T-cell (primary cell): Measurements from ENCODE around the gene DIPK1A. TPM values are rescaled to one million over a fixed set of nuclear protein-coding genes. Genes with fewer than 3 reads are reported as not detected.
"Not testable (repeated sequence)": the region's sequence is repeated elsewhere in the genome, so short reads cannot be mapped to it uniquely, and the experiment has no call there.

Source experiments
- ATAC-seq, 4 experiments: fragments of 200-7000 bp in 3 of 4; fragments of 150-1000 bp in 1 of 4; cut with Tn5 transposase; replicated peaks in 1 of 4; 1 replicate in 3 of 4; 2 replicates in 1 of 4; pipeline ENCODE4 v1.10.0; 2021; ENCODE audit warnings: moderate library complexity in 3 of 4, mild to moderate bottlenecking in 2 of 4, moderate number of reproducible peaks in 1 of 4
- CTCF ChIA-PET, 2 donors: fragments of 300-600 bp; sonication (Branson Sonifier 250); formaldehyde crosslinking; loops; one replicate each; lab custom pipeline; 2022; ENCODE audit warnings: antibody characterized with exemption in 2 of 2; lab: Charles Lee
- POLR2A ChIA-PET, 2 donors: fragments of 300-600 bp; sonication (Branson Sonifier 250); formaldehyde crosslinking; loops; one replicate each; lab custom pipeline; 2022; ENCODE audit warnings: antibody characterized with exemption in 2 of 2; lab: Charles Lee
- DNase-seq, 35 experiments: peaks; one replicate each; pipeline versions ENCODE4 v3.0.0 to v3.0.0-alpha.2; 2013 to 2023
- H3K27ac ChIP-seq: one replicate; pipeline ENCODE4 v1.5.1; 2013; ENCODE audit warnings: low read length
- H3K27me3 ChIP-seq, 2 experiments: replicated peaks in 1 of 2; 1 replicate in 1 of 2; 2 replicates in 1 of 2; pipeline versions ENCODE4 v1.6.1 to v1.7.0; 2013; ENCODE audit warnings: low read length in 1 of 2, mixed read lengths in 1 of 2; ENCODE audit not compliant: control insufficient read depth in 2 of 2, insufficient read depth in 2 of 2; ENCODE audit errors: extremely low read depth in 1 of 2
- H3K36me3 ChIP-seq, 2 donors: 1 replicate in 1 of 2; 2 replicates in 1 of 2; pipeline versions ENCODE4 v1.6.1 to v1.7.0; 2013; ENCODE audit warnings: low read length in 1 of 2; ENCODE audit not compliant: control insufficient read depth in 2 of 2, insufficient read depth in 1 of 2; ENCODE audit errors: extremely low read depth in 1 of 2
- H3K4me1 ChIP-seq, 2 experiments: 1 replicate in 1 of 2; 2 replicates in 1 of 2; pipeline versions ENCODE4 v1.6.1 to v1.7.0; 2013; ENCODE audit warnings: low read length in 2 of 2, mixed read lengths in 1 of 2; ENCODE audit not compliant: insufficient read depth in 2 of 2, control insufficient read depth in 1 of 2; ENCODE audit errors: extremely low read depth in 1 of 2
- H3K4me3 ChIP-seq, 2 donors: 1 replicate in 1 of 2; 2 replicates in 1 of 2; pipeline versions ENCODE4 v1.5.1 to v1.7.0; 2013; ENCODE audit warnings: mild to moderate bottlenecking in 2 of 2, low read length in 1 of 2, moderate library complexity in 1 of 2; ENCODE audit not compliant: control insufficient read depth in 1 of 2; ENCODE audit errors: extremely low read depth in 1 of 2
- H3K9me3 ChIP-seq: 2 replicates; pipeline ENCODE4 v1.7.0; 2013
- H3K27ac Mint-ChIP-seq, 2 donors: one replicate each; pipeline ENCODE4 v1.8.0; 2020 to 2021; ENCODE audit warnings: mild to moderate bottlenecking in 2 of 2, mixed read lengths in 2 of 2
- H3K27me3 Mint-ChIP-seq, 2 donors: one replicate each; pipeline ENCODE4 v1.8.0; 2021 to 2022; ENCODE audit warnings: mixed read lengths in 2 of 2
- H3K36me3 Mint-ChIP-seq: one replicate; pipeline ENCODE4 v1.8.0; 2021; ENCODE audit warnings: mixed read lengths
- H3K4me1 Mint-ChIP-seq, 3 donors: one replicate each; pipeline ENCODE4 v1.8.0; 2020 to 2022; ENCODE audit warnings: mixed read lengths in 3 of 3, mild to moderate bottlenecking in 1 of 3
- H3K4me3 Mint-ChIP-seq, 3 donors: one replicate each; pipeline ENCODE4 v1.8.0; 2020 to 2022; ENCODE audit warnings: mild to moderate bottlenecking in 3 of 3, mixed read lengths in 3 of 3, moderate library complexity in 3 of 3
- H3K9me3 Mint-ChIP-seq, 3 donors: one replicate each; pipeline ENCODE4 v1.8.0; 2020 to 2022; ENCODE audit warnings: mixed read lengths in 3 of 3
- WGBS: methylation state at CpG from one replicate; pipeline ENCODE4 v1.1.5; 2013; ENCODE audit warnings: missing lambda C conversion rate; ENCODE audit not compliant: insufficient coverage; 5-methylcytosine and 5-hydroxymethylcytosine counted together
- total RNA-seq, 35 experiments: library from RNA in 6 of 35; stranded (reverse) in 6 of 35; fragments of 120-200 nt in 1 of 35; gene quantifications; one replicate each; pipeline versions ENCODE4 v1.2.1 to v1.2.4 and lab custom pipeline; 2013 to 2026

DIPK1A gene
- total RNA-seq, 5 donors from 2014 or later (not counting 1 experiment from before 2014, with no cell fraction given), result 8.9 to 16.0 (median 14.4) TPM

DNA sequence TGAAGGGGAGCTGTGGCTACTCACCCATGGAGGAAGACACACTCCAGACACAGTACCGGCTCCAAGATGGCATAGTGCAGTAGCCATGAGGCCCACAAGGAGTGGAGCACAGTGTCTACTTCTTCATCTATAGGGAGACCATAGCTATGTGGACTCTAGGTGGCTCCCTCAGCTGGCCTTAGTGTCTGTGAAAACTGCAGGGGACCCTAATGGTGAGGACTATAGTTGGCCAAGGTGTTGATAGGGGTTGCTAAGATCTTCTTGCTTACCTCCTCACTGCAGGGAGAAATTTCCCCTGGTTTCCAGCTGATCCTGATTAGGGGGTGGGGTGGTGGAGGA, 58.9 kb downstream of the DIPK1A start:
- Mint-ChIP-seq H3K36me3 (peaks cover 66% of the 10 kb centered on the region), H3K27ac (peak overlapping the region in 1 of 2 donors; percentile 5), H3K27me3 (no peaks in the 10 kb centered on the region), H3K4me1 (peaks cover 27 to 42% (median 34%) of the 10 kb centered on the region in 3 donors), H3K9me3 (peaks cover 9 to 21% (median 20%) of the 10 kb centered on the region in 3 donors), H3K4me3 (no peak overlapping the region)
- CTCF ChIA-PET, result interaction anchor here (0.6 to 1.3 kb wide), 4 partner anchors 23 to 220 kb away, joined by 3 to 5 read pairs (median 3); no protein-coding TSS in a partner anchor
- peaks cover 0 to 4% of the 10 kb centered on the region in 2 experiments for H3K4me1 ChIP-seq
- no CpG with 5 or more reads among the region's 1 CpG for WGBS
- peaks cover 2% of the 10 kb centered on the region for H3K9me3 ChIP-seq
- POLR2A ChIA-PET, result no interaction called here
- DNase-seq (no peak), ATAC-seq (no peak)
- H3K27me3 ChIP-seq, result no peaks in the 10 kb centered on the region
- H3K27ac ChIP-seq, result no peak overlapping the region
- H3K36me3 ChIP-seq, result no peaks in the 10 kb centered on the region
- no peak overlapping the region for H3K4me3 ChIP-seq

- Mint-ChIP-seq H3K9me3 (peaks cover 9 to 21% (median 20%) of the 10 kb centered on the region in 3 donors), H3K4me3 (no peak overlapping the region), H3K27ac (peak overlapping the region in 1 of 2 donors; percentile 5), H3K4me1 (peaks cover 27 to 42% (median 34%) of the 10 kb centered on the region in 3 donors), H3K27me3 (no peaks in the 10 kb centered on the region), H3K36me3 (peaks cover 64% of the 10 kb centered on the region)
- ATAC-seq (no peak), DNase-seq (no peak)
- H3K27me3 ChIP-seq, result no peaks in the 10 kb centered on the region
- H3K36me3 ChIP-seq, result no peaks in the 10 kb centered on the region
- peaks cover 0 to 4% of the 10 kb centered on the region in 2 experiments for H3K4me1 ChIP-seq
- no peak overlapping the region for H3K27ac ChIP-seq
- H3K4me3 ChIP-seq, result no peak overlapping the region
- POLR2A ChIA-PET, result no interaction called here
- H3K9me3 ChIP-seq, result peaks cover 2% of the 10 kb centered on the region
- WGBS, result 95% methylated on average over 3 of the region's 3 CpGs
- CTCF ChIA-PET, result interaction anchor here (0.6 to 1.3 kb wide), 5 partner anchors 24 to 794 kb away, joined by 3 to 5 read pairs (median 3); no protein-coding TSS in a partner anchor
Measured at GRCh38 chr1:92901699-92902405, 59.4 kb downstream of the DIPK1A start.

- no peak overlapping the region for H3K27ac ChIP-seq
- Mint-ChIP-seq H3K27me3 (no peaks in the 10 kb centered on the region), H3K4me3 (no peak overlapping the region), H3K4me1 (peaks cover 27 to 42% (median 34%) of the 10 kb centered on the region in 3 donors), H3K36me3 (peaks cover 60% of the 10 kb centered on the region), H3K27ac (peak overlapping the region in 1 of 2 donors; percentile 22), H3K9me3 (peaks cover 9 to 21% (median 20%) of the 10 kb centered on the region in 3 donors)
- H3K9me3 ChIP-seq, result peaks cover 2% of the 10 kb centered on the region
- no peak overlapping the region for H3K4me3 ChIP-seq
- H3K4me1 ChIP-seq, result peaks cover 0 to 4% of the 10 kb centered on the region in 2 experiments
- DNase-seq, result no peak
- no peak for ATAC-seq
- no peaks in the 10 kb centered on the region for H3K27me3 ChIP-seq
- WGBS, result 100% methylated on average over 1 of the region's 1 CpG
- CTCF ChIA-PET, result interaction anchor here in 1 of 2 donors (0.6 kb wide), 1 partner anchor 794 kb away, joined by 3 read pairs; no protein-coding TSS in a partner anchor
- H3K36me3 ChIP-seq, result no peaks in the 10 kb centered on the region
- POLR2A ChIA-PET, result interaction anchor here in 1 of 2 donors (0.6 kb wide), 1 partner anchor 120 kb away, joined by 3 read pairs; no protein-coding TSS in a partner anchor
Measured at GRCh38 chr1:92901126-92901525, 60.1 kb downstream of the DIPK1A start.

- H3K9me3 Mint-ChIP-seq, result peaks cover 9 to 21% (median 20%) of the 10 kb centered on the region in 3 donors
- CTCF ChIA-PET, result interaction anchor here in 1 of 2 donors (0.8 kb wide), 1 partner anchor 37 kb away, joined by 3 read pairs; no protein-coding TSS in a partner anchor
- ATAC-seq (no peak), DNase-seq (no peak)
- H3K4me3 Mint-ChIP-seq, result no peak overlapping the region
- POLR2A ChIA-PET, result interaction anchor here (0.6 to 0.9 kb wide), 3 partner anchors 48 to 275 kb away, joined by 3 to 8 read pairs (median 3); no protein-coding TSS in a partner anchor
- Histone ChIP-seq H3K27me3 (no peaks in the 10 kb centered on the region), H3K4me3 (no peak overlapping the region), H3K9me3 (peaks cover 2% of the 10 kb centered on the region), H3K36me3 (no peaks in the 10 kb centered on the region), H3K4me1 (peaks cover 0 to 4% of the 10 kb centered on the region in 2 experiments), H3K27ac (no peak overlapping the region)
- H3K4me1 Mint-ChIP-seq, result peaks cover 25 to 38% (median 31%) of the 10 kb centered on the region in 3 donors
- H3K27me3 Mint-ChIP-seq, result no peaks in the 10 kb centered on the region
- H3K36me3 Mint-ChIP-seq, result peaks cover 55% of the 10 kb centered on the region
- H3K27ac Mint-ChIP-seq, result no peak overlapping the region
Measured at GRCh38 chr1:92900539-92900938, 60.7 kb downstream of the DIPK1A start.

DNA sequence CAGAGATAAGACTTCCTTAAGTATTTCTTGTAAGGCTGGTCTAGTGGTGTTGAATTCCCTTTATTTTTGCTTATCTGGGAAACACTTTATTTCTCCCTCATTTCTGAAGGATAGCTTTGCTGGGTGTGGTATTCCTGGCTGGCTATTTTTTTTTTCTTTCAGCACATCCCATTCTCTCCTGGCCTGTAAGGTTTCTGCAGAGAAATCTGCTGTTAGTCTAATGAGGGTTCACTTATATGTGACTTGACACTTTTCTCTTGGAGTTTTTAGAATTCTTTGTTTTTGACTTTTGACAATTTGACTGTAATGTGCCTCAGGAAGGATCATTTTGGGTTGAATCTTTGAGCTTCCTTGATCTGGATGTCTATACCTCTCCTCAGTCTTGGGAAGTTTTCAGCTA, 61.5 kb downstream of the DIPK1A start:
- peaks cover 47% of the 10 kb centered on the region for H3K36me3 Mint-ChIP-seq
- Histone ChIP-seq H3K27ac (no peak overlapping the region), H3K9me3 (peaks cover 2% of the 10 kb centered on the region), H3K4me1 (peaks cover 0 to 4% of the 10 kb centered on the region in 2 experiments), H3K27me3 (no peaks in the 10 kb centered on the region), H3K36me3 (no peaks in the 10 kb centered on the region), H3K4me3 (no peak overlapping the region)
- peaks cover 9 to 21% (median 20%) of the 10 kb centered on the region in 3 donors for H3K9me3 Mint-ChIP-seq
- no peak overlapping the region for H3K27ac Mint-ChIP-seq
- H3K4me1 Mint-ChIP-seq, result peaks cover 19 to 31% (median 23%) of the 10 kb centered on the region in 3 donors
- CTCF ChIA-PET, result interaction anchor here (0.8 to 1.2 kb wide), 2 partner anchors 37 to 95 kb away, joined by 3 to 4 read pairs; no protein-coding TSS in a partner anchor
- no peak for DNase-seq
- no peak overlapping the region for H3K4me3 Mint-ChIP-seq
- H3K27me3 Mint-ChIP-seq, result no peaks in the 10 kb centered on the region
- no peak for ATAC-seq
- POLR2A ChIA-PET, result interaction anchor here in 1 of 2 donors (0.9 kb wide), 1 partner anchor 47 kb away, joined by 8 read pairs; no protein-coding TSS in a partner anchor

DNA sequence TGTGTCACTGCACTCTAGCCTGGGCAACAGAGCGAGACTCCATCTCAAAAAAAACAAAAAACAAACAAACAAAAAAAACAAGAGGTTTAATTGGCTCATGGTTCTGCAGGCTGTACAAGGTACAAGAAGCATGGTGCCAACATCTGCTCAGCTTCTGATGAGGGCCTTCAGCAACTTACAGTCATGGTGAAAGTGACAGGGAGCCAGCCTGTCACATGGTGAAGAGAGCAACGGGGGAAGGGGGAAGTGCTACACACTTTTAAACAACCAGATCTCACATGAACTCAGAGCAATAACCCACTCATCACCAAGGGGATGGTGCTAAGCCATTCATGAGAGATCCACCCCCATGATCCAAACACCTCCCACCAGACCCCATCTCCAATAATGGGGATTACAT, 63.2 kb downstream of the DIPK1A start:
- WGBS, result no CpG with 5 or more reads among the region's 2 CpGs
- H3K27me3 Mint-ChIP-seq, H3K4me1 ChIP-seq, CTCF ChIA-PET, H3K4me3 ChIP-seq, H3K27ac Mint-ChIP-seq, H3K36me3 ChIP-seq, H3K9me3 ChIP-seq, H3K27me3 ChIP-seq, POLR2A ChIA-PET, H3K27ac ChIP-seq, H3K4me3 Mint-ChIP-seq, ATAC-seq, DNase-seq: not testable (repeated sequence)
- Mint-ChIP-seq H3K36me3 (peaks cover 53% of the 10 kb centered on the region), H3K9me3 (peaks cover 9 to 21% (median 20%) of the 10 kb centered on the region in 3 donors), H3K4me1 (peaks cover 5 to 19% (median 15%) of the 10 kb centered on the region in 3 donors)
